Measurements from ENCODE around the gene COP1. TPM values are rescaled to one million over a fixed set of nuclear protein-coding genes. Genes with fewer than 3 reads are reported as not detected.

COP1 gene
- total and polyA plus RNA-seq, 10 donors, result 46.7 to 110 (median 66.0) TPM

- intact Hi-C loops (cut with DNase I; ENCODE audit: low total_unique reads), result no loop called here
- H3K4me1 ChIP-seq, result no peaks in the 10 kb centered on the region
- TF ChIP-seq POLR2AphosphoS5 (IDR thresholded peaks at IDR 0.05), result no peak
- no peak for TF ChIP-seq POLR2A (IDR thresholded peaks at IDR 0.05)
- TF ChIP-seq, protein P1, sequence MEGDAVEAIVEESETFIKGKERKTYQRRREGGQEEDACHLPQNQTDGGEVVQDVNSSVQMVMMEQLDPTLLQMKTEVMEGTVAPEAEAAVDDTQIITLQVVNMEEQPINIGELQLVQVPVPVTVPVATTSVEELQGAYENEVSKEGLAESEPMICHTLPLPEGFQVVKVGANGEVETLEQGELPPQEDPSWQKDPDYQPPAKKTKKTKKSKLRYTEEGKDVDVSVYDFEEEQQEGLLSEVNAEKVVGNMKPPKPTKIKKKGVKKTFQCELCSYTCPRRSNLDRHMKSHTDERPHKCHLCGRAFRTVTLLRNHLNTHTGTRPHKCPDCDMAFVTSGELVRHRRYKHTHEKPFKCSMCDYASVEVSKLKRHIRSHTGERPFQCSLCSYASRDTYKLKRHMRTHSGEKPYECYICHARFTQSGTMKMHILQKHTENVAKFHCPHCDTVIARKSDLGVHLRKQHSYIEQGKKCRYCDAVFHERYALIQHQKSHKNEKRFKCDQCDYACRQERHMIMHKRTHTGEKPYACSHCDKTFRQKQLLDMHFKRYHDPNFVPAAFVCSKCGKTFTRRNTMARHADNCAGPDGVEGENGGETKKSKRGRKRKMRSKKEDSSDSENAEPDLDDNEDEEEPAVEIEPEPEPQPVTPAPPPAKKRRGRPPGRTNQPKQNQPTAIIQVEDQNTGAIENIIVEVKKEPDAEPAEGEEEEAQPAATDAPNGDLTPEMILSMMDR (IDR thresholded peaks at IDR 0.05 in 8 of 11, conservative IDR thresholded peaks at IDR 0.05 in 3 of 11), result no peak
- no peak for DNase-seq
- no peaks in the 10 kb centered on the region for H3K9me3 ChIP-seq
- no peak overlapping the region for H3K27ac ChIP-seq
- no peak overlapping the region for H3K4me3 ChIP-seq
- no peaks in the 10 kb centered on the region for H3K27me3 ChIP-seq (replicated peaks in 1 of 7)
- peaks cover 0 to 74% (median 49%) of the 10 kb centered on the region in 6 donors for H3K36me3 ChIP-seq
Observed at GRCh38 chr1:176043537-176043936, 163.5 kb downstream of the COP1 start.

- Histone ChIP-seq H3K27me3 (replicated peaks in 1 of 7) (no peaks in the 10 kb centered on the region), H3K27ac (no peak overlapping the region), H3K36me3 (peaks cover 0 to 69% (median 14%) of the 10 kb centered on the region in 6 donors), H3K4me1 (no peaks in the 10 kb centered on the region), H3K9me3 (no peaks in the 10 kb centered on the region), H3K4me3 (no peak overlapping the region)
- WGBS, 5 donors, result 71 to 90% (median 82%) methylated on average over 2 of the region's 2 CpGs
- intact Hi-C loops (cut with DNase I; ENCODE audit: low total_unique reads), result no loop called here
- no peak for DNase-seq
- TF ChIP-seq POLR2A (IDR thresholded peaks at IDR 0.05) (no peak), POLR2AphosphoS5 (IDR thresholded peaks at IDR 0.05) (no peak)
- TF ChIP-seq, protein P1 (IDR thresholded peaks at IDR 0.05 in 8 of 11, conservative IDR thresholded peaks at IDR 0.05 in 3 of 11), result no peak
Observed at GRCh38 chr1:176033881-176034280, 173.2 kb downstream of the COP1 start.

GRCh38 chr1:176033474-176033873 lies 173.6 kb downstream of the COP1 start:
- no peak overlapping the region for H3K4me3 ChIP-seq
- H3K9me3 ChIP-seq, result no peaks in the 10 kb centered on the region
- intact Hi-C loops (cut with DNase I; ENCODE audit: low total_unique reads), result no loop called here
- no peak for TF ChIP-seq POLR2A (IDR thresholded peaks at IDR 0.05)
- TF ChIP-seq, protein P1 (IDR thresholded peaks at IDR 0.05 in 8 of 11, conservative IDR thresholded peaks at IDR 0.05 in 3 of 11), result no peak
- no peak for TF ChIP-seq POLR2AphosphoS5 (IDR thresholded peaks at IDR 0.05)
- 94 to 100% (median 97%) methylated on average over 1 of the region's 1 CpG for WGBS, 5 donors
- DNase-seq, result no peak
- peaks cover 0 to 65% (median 11%) of the 10 kb centered on the region in 6 donors for H3K36me3 ChIP-seq
- H3K27ac ChIP-seq, result no peak overlapping the region
- no peaks in the 10 kb centered on the region for H3K4me1 ChIP-seq
- no peaks in the 10 kb centered on the region for H3K27me3 ChIP-seq (replicated peaks in 1 of 7)

- intact Hi-C loops (cut with DNase I; ENCODE audit: low total_unique reads), result no loop called here
- no peak overlapping the region for H3K4me3 ChIP-seq
- no peak for DNase-seq
- H3K4me1 ChIP-seq, result no peaks in the 10 kb centered on the region
- no peaks in the 10 kb centered on the region for H3K9me3 ChIP-seq
- H3K27ac ChIP-seq, result no peak overlapping the region
- no peaks in the 10 kb centered on the region for H3K27me3 ChIP-seq (replicated peaks in 1 of 7)
- H3K36me3 ChIP-seq, result peaks cover 0 to 65% (median 2%) of the 10 kb centered on the region in 6 donors
- TF ChIP-seq POLR2A (IDR thresholded peaks at IDR 0.05) (no peak), POLR2AphosphoS5 (IDR thresholded peaks at IDR 0.05) (no peak)
- TF ChIP-seq, protein P1 (IDR thresholded peaks at IDR 0.05 in 8 of 11, conservative IDR thresholded peaks at IDR 0.05 in 3 of 11), result no peak
- 93 to 97% (median 96%) methylated on average over 2 of the region's 2 CpGs for WGBS, 5 donors
Observed at GRCh38 chr1:176032040-176032645, 174.9 kb downstream of the COP1 start.

Data from spleen (tissue), 11 donors.